HG02943 (cell line): ENCODE measurements around the gene IRF2.

ENCODE experiments used
- ATAC-seq: cut with Tn5 transposase; IDR thresholded peaks from one replicate; pipeline ENCODE4 v1.9.1; 2021; ENCODE audit warnings: mild to moderate bottlenecking, low read depth, moderate library complexity; ENCODE audit not compliant: unreplicated experiment

IRF2 gene

DNA sequence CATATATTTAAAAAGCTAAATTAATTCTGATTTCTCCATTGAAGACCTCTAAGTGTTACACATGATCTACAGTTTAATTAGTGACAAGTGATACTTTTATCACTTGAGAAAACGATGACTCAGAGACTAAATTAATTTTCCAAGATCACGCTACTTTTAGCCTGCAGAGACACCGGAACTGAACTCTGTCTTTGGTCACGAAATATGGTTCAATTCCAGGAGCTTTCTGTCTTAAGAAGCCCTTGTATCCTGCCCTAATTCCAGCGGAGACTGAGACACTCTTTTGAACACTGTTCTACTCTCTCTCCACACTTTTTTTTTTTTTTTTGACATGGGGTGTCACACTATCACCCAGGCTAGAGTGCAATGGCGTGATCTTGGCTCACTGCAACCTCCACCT, 63.6 kb downstream of the IRF2 start:
- ATAC-seq, result no peak

DNA sequence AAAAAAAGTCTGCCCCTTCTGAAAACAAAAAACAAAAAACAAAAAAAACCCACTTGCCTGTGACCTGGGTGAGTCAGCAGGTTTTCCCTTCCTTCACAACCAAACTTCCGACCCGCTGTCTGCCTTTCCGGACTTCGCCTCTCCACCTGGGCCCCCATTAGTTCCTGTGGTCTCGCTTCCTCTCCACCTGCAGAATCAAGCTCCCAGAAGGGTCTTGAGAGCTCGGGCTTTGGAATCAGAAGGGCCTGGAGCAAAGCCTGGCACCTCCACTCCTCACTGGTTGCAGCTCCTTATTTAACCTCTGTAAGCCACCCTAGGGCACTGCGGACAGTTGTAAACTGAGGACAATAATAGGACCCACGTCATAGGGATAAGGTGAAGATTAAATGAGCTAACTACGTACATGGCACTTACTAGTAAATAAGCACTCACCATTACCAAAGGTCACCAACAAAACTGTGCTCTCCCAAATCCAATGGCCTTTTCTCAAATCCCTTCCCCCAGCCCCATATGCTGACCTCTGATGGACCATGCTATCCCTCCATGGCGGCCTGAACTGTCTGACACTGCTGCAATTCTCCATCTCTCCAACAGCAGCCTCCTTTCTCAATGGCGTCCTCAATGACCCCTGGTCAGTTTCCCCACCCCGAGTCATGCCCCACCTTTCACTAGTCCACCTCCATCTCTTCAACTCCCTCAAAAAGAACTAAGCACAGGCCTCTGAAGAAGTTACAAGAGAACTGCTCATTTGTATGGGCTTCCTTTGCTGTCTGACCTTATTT, 64.2 kb downstream of the IRF2 start:
- ATAC-seq, result no peak

DNA sequence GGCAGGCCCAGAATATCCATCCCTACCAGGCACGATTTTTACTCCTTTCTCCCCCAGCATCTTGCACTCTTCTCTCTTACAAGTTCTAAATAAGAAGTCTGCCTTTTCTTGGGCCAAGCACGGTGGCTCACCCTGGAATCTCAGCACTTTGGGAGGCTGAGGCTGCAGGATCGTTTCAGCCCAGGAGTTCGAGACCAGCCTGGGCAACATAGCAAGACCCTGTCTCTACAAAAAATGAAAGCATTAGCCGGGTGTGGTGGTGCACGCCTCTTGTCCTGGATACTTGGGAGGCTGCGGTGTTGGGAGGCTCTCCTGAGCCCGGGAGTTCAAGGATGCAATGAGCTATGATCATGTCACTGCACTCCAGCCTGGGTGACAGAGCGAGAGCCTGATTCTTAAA, 64.8 kb downstream of the IRF2 start:
- ATAC-seq, result no peak

DNA sequence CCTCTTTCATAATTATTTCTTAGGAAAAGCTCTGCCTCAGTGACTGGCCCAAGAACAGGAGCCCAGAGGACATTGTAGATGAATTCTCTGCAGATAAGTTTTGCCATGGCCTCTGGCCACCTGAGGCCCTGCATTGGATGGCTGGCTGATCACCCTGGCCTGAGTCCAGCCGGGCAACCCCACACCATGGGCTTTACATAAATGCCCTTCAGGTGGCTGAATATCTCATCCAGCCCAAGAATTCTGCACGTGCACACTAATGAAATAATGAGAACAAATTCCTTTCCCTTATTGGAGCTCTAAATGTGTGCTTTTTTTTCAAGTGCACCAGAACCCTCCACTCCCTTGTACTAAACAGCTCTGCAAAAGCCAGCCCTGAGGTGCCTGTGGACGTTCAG, 65.7 kb downstream of the IRF2 start:
- no peak for ATAC-seq

DNA sequence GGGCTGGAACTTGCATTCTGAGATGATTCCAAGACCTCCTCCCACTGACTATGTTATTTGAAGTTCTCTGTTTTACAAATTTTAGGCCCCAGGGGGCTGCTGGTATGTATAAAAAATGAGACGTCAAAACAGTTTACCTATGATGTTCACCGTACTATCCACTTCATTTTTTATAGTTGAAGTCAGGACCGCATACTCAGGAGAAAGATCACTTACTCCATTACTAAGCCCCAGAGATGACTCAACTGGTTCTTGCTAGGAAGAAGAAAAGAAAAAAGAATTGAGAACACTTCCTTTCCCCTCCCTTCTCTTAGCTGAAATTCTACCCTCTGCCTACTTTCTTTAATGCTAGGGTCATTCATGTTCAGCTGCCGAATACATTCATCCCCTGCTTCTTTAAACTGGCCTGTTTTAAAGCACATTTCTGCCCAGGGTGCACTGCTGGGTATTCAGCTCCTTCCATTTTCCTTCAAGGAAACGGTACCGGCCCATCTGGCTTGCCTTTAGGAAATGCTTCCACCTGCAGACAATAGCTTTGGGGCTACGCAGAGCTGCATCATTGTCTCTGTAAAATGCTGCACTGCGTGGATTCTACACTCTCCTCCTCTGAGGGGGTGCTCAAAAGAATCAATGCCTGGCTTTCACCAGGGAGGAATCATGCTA, 66.2 kb downstream of the IRF2 start:
- ATAC-seq, result no peak

DNA sequence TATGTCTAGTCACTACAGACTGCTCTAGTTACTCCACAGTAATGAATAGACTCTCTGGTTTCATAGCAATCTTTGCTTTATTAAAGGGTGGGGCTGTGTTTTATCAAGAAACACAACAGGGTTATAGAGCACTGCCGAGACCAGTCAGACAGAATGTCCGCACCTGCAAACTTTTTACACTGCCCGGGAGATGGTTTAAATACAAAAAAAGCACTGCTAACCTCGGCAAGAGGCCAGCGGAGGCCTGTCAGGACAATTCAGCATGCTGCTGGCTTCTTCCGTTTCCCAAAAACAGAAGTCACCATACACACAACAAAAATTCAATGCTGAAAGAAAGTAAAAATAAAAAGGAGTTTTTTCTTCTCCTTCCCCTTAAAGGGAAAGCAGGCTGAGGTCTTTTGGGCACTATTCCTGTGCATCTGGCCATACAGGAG, 67.4 kb downstream of the IRF2 start:
- no peak for ATAC-seq

DNA sequence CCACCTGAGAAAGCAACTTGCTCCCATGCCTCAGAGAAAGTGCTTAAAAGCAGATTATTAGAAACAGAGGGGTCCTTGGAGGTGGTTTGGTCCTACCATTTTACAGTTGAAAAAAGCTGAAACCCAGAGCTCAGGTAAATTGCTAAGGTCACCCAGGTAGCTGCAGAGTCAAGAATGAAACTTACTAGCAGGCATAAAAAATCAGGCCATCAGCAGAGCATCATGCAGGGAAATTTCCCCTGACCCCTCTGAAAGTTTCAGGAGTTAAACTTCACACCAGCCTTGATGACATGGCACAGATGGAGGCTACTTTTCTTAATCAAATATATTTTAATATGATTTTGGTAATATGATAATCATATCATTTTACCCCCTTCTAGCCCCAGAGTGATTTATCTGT, 70.3 kb downstream of the IRF2 start:
- no peak for ATAC-seq

DNA sequence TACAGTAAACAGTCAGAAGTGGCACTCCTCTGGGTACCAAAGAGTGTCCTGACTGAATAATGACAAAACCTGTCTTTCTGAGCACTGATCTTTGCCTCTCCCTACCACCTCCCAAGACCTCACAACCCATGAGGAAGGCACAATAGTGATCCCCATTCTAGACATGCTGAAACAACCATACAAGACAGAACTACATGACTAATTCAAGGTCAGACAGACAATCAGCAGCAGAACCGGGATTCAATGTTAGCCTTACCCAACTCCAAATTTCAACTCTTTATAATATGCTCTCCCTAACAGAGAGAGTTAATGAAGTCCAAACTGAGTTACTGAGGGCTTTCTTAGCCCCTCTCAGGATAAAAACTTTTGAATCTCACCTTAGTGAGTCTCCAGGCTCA, 71.0 kb downstream of the IRF2 start:
- ATAC-seq, result no peak

DNA sequence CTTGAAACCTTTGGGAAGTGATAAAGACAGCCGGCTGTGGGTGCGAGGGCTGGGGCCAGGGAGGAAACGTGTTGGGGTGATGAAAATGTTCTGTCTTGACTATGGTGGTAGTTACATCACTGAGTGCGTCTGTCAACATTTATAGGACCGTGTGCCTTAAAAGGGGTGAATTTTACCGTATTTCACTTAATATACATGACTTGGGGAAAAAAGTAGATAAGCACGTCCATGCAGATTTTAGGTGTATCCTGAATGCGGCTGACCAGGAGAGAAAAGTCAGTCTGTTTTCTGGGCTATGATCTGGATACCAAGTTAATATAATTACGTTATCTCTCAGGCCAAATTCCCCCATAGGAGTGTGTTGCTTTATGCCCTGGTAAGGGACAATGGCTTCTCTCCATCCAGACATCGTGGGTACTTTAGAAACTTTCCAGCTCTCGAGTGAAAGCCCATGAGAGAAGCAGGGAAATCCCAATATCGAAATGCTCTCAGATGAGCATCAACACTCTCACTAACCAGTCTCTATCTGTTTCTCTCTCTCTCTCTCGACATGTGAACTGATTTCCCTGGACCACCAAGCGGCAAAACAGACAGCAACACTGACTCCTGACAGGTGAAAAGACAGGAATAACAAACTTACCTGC, 71.5 kb downstream of the IRF2 start:
- no peak for ATAC-seq

DNA sequence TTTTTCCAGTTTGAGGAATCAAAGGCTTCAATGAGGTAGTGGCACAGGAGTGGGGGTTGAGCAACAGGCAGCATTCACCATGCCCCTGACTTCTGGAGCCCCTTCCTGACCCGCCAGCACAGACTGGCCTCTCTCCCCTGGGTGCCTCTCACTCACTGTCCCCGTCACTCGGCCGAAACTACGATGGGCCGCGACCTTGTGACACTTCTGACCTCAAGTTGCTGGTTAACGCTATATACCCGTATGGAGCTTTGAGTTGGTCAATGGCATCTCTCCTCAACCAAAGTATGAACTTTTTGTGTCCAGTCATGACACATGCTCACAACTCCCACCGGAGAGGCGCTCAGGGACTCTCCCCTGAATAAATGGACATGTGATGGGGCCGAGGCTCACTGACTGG, 72.1 kb downstream of the IRF2 start:
- no peak for ATAC-seq

DNA sequence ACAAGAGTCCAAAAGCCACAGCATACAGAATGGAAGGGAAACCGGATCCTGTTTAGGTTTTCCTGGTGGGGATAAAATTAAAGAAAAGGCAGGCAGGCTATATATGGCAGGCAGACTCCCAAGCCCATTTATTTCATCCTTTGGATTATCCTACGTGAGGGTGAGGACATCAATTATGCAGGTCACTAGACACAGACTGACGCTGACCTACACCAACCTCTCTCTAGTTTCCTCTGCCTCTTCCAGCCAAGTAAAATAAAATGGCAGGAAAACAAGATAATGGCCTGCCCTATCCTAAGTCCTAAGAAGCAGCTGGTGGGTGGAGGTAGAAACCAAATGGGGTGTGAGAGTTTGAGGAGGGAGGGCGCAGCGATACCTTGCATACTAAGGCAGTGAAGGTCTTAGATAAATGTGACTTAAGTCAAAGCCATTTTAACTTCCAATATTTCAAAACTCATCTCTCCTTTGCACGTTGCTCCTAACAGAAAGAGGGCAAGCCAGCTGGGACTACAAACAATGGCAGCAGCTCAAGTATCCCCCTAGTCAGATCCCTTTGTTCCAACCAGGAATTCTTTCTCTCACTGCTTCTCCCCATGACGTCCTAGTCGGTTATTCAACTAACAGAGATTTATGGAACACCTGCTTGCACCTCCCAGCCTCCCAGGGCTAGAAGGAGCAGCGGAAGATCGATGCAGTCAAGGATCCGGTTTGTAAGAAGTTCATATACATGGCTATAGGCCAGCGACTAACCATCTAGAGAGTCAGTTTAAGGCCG, 72.8 kb downstream of the IRF2 start:
- ATAC-seq, result no peak

DNA sequence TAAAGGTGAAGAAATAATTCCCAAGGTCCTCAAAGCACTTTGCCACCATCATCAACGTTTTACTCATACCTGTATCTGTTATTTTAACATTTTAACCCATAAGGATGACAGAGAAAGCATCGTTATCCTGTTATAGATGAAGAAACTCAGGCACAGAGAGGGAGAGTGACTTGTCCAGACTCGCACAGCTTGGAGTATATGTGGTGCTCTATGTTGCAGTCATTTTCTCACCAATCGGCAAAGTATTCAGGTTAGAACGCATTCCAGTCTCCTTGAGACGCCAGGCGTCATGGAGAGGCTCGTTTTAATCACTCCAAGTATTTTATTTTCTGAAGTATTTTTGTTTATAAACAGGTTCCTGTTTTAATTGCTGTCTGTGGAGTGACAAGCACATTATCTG, 73.5 kb downstream of the IRF2 start:
- ATAC-seq, result no peak

DNA sequence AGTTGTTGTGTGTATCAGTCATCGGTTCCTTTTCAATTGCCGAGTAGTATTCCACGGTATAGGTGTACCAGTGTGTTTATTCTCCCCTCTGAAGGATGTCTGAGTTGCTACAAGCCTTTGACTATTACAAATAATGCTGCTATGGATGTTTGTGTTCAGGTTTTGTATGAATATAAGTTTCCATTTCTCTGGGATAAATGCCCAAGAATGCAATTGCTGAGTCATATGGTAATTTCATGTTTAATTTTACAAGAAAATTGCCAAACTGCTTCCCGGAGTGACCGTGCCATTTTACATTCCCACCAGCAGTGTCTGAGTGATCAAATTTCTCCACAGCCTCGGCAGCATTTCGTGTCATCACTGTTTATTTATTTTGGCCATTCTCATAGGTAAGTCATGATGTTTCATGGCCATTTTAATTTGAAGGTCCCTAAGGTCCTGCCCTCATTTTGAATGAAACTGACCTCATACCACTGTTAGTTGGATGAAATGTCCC, 73.9 kb downstream of the IRF2 start:
- ATAC-seq, result no peak

DNA sequence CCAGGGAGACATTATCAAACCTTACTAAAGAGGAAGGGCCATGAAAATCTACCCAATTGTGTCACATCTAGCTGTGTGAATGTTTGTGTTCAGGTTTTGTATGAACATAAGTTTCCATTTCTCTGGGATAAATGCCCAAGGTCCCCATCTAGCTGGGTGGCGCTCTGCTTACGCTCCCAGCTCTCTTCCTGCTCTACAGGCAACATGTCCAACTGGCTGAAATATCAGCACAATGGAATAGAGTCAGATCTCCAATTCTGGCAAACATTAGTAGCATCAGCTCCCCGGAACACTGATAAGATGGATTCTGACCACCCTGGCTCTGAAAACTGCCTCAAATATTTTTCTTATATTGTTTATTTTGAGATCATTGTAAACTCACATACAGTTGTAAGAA, 74.8 kb downstream of the IRF2 start:
- ATAC-seq, result no peak

DNA sequence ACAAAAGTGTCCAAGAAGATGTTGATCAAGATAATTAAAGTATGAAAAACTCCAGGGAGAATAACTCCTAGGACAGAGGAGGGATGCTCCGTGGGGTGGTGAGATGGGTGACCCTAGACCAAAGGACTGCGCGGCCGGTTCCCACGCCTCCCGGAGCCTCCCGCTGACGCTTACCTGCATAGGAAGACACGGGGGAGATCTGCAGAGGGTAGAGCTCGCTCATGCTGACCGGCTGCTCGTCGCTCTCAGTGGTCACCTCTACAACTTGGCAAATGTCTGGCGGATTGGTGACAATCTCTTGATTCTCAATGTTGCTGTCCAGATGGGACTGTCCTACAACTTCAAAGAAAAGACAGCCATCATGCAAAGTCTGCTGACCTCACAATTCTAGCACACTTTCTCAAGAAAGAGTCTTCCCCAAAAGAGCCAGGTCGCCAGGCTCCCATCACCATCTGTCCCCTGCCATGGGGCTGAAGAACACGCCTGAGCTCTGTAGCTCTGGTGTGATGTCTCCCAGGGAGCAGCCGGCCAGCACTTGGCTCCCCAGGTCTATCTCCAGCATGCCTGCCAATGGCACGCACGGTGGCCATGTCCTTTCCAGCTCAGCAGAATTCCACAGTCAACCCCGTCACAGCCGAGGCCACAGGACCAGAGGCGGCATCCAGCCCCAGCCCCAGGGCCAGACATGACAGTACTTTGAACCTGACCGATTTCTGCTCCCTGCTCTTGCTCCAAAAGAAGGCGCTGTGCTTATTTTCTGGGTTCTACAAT, 75.4 kb downstream of the IRF2 start:
- no peak for ATAC-seq

DNA sequence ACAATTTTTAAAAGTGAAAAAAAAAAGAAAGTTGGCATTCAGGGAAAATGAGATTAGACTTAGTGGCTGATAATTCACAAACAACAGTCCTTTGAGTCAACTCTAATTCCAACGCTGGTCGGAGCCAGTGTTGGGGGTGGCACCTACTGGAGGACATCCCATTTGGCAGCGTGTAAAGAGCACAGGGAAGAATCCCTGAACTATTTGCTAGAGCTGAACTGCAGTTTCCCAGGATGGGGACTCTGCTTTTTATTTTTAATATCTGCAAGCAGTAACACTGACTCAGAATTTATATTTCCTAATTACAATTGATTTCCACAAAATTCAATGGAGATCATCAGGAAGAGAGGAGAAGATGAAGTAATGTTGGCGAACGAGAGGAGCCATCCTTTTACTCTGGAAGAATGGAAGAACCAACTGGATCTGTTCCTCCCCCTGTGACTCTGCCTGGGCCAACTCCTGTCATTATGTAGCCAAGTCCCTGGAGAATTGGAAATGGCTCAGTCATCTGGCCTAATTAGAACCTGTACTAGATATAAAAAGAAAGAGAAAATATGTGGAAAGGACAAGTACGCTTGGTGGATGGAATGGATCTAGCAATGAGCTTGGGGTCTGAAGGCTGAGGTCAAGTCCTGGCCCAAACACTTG, 76.7 kb downstream of the IRF2 start:
- no peak for ATAC-seq

DNA sequence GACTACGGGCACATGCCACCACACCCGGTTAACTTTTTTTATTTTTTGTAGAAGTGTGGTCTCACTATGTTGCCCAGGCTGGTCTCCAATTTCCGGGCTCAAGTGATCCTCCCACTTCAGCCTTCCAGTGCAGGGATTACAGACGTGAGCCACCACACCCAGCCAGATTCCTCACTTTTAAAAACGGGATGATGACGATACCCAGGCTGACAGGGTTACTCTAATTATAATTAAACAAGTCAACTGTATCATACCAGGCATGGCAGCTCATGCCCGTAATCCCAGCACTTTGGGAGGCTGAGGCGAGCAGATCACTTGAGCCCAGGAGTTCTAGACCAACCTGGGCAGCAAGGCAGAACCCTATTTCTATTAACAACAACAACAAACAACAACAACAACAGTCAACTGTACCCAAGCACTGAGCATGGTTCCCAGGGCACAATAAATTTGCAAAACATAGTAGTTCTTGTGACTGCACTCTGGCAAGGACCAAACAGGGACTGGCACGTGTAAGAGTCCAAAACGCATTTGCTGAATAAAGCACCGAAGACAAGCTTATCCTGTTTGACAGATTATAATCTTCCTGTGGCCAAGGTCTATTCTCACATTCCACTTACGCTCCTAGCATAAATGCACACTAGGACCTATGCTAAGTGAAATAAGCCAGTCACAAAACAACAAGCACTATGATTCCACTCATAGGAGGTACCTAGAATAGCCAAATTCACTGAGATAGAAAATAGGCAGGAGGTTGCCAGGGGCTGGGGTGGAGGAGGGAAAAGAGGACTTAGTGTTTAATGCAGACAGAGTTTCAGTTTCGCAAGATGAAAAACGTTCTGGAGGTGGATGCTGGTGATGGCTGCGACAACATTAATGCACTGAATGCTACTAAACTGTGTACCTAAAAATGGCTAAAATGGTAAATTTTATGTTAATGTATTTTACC, 77.5 kb downstream of the IRF2 start:
- ATAC-seq, result no peak

DNA sequence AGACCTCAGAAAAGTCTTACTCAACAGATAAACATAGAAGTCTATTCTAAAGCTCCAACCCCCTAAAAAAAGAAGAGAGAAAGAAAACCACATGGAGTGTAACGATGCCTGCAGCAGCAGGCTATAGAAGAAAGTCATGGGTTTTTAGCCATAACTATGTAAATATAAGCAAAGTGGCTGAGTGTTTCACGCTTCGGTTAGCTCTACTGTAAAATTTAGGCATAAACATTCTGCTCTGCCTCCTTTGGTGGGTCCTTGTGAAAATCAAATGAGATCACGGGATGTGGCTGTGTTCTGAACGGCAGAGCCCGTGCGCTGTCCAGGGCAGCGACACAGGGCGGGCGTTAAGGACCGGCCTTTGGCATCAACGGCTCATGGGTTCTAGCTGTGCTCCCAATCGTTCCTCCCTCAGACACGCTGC, 78.4 kb downstream of the IRF2 start:
- peak; percentile 88 for ATAC-seq
